WTC11 (cell line): ENCODE results near the gene ACOXL. TPM values are rescaled to one million over a fixed set of nuclear protein-coding genes. Genes with fewer than 3 reads are reported as not detected.

ENCODE experiments used
- ATAC-seq: fragments of 200-7000 bp; cut with Tn5 transposase; 2 replicates; pipeline ENCODE4 v1.10.0; 2021; ENCODE audit warnings: mild to moderate bottlenecking, moderate library complexity
- CTCF ChIA-PET: fragments of 300-600 bp; sonication (Branson Sonifier 250); formaldehyde crosslinking; loops from one replicate; lab custom pipeline; 2021; ENCODE audit warnings: antibody characterized with exemption; lab: Charles Lee
- POLR2A ChIA-PET: fragments of 350-600 bp; sonication (Branson Sonifier 250); formaldehyde crosslinking; loops from one replicate; lab custom pipeline; 2021; ENCODE audit warnings: antibody characterized with exemption; lab: Charles Lee
- DNase-seq: peaks from one replicate; pipeline ENCODE4 v3.0.0; 2021; ENCODE audit warnings: low spot score
- H3K27ac Mint-ChIP-seq: 2 replicates; pipeline ENCODE4 v1.8.0; 2021; ENCODE audit warnings: mixed read lengths
- H3K27me3 Mint-ChIP-seq: 2 replicates; pipeline ENCODE4 v1.8.0; 2021; ENCODE audit warnings: low read depth, mild to moderate bottlenecking, moderate library complexity, mixed read lengths
- H3K36me3 Mint-ChIP-seq: 2 replicates; pipeline ENCODE4 v1.8.0; 2021; ENCODE audit warnings: mixed read lengths
- H3K4me1 Mint-ChIP-seq: 2 replicates; pipeline ENCODE4 v1.8.0; 2022; ENCODE audit warnings: mixed read lengths
- H3K4me3 Mint-ChIP-seq: 2 replicates; pipeline ENCODE4 v1.8.0; 2021; ENCODE audit warnings: mild to moderate bottlenecking, moderate library complexity, mixed read lengths
- H3K9me3 Mint-ChIP-seq: 2 replicates; pipeline ENCODE4 v1.8.0; 2021; ENCODE audit warnings: mixed read lengths
- ATF1 ChIP-seq: sonication (generic); formaldehyde crosslinking; IDR thresholded peaks from 2 replicates; pipeline ENCODE4 v1.8.1; 2023; ENCODE audit warnings: mild to moderate bottlenecking, moderate library complexity, missing genetic modification reagents
- CREM ChIP-seq: sonication (generic); formaldehyde crosslinking; IDR thresholded peaks from 2 replicates; pipeline ENCODE4 v1.8.1; 2022; ENCODE audit warnings: mild to moderate bottlenecking, missing genetic modification reagents, moderate library complexity
- CTCF ChIP-seq: fragments of 200-600 bp; IDR thresholded peaks from 2 replicates; pipeline ENCODE4 v1.8.0; 2022; ENCODE audit warnings: antibody characterized with exemption
- ERG ChIP-seq: fragments of 250-450 bp; sonication (Bioruptor Pico); IDR thresholded peaks from 2 replicates; pipeline ENCODE4 v1.8.0; 2021; ENCODE audit warnings: mild to moderate bottlenecking
- ESRRA ChIP-seq: sonication (generic); formaldehyde crosslinking; IDR thresholded peaks from 2 replicates; pipeline ENCODE4 v1.8.1; 2022; ENCODE audit warnings: mild to moderate bottlenecking, missing genetic modification reagents, borderline replicate concordance
- ETV6 ChIP-seq: sonication (generic); formaldehyde crosslinking; IDR thresholded peaks from 2 replicates; pipeline ENCODE4 v1.8.1; 2022; ENCODE audit warnings: mild to moderate bottlenecking, missing genetic modification reagents
- FOXP4 ChIP-seq: sonication (generic); formaldehyde crosslinking; IDR thresholded peaks from 2 replicates; pipeline ENCODE4 v1.8.0; 2022; ENCODE audit warnings: mild to moderate bottlenecking, missing genetic modification reagents
- GRHL2 ChIP-seq: fragments of 250-450 bp; sonication (Bioruptor Pico); IDR thresholded peaks from 2 replicates; pipeline ENCODE4 v1.8.0; 2022; ENCODE audit warnings: mild to moderate bottlenecking, moderate library complexity; ENCODE audit not compliant: insufficient replicate concordance, severe bottlenecking
- JAZF1 ChIP-seq: fragments of 250-450 bp; sonication (Bioruptor Pico); IDR thresholded peaks from 2 replicates; pipeline ENCODE4 v1.9.0; 2021; ENCODE audit warnings: moderate library complexity, mild to moderate bottlenecking, inconsistent platforms
- JUN ChIP-seq: sonication (generic); formaldehyde crosslinking; IDR thresholded peaks from 2 replicates; pipeline ENCODE4 v1.8.0; 2023; ENCODE audit warnings: mild to moderate bottlenecking, missing genetic modification reagents
- NFE2L1 ChIP-seq: sonication (generic); formaldehyde crosslinking; IDR thresholded peaks from 2 replicates; pipeline ENCODE4 v1.8.1; 2023; ENCODE audit warnings: missing genetic modification reagents
- TP53 ChIP-seq: sonication (generic); formaldehyde crosslinking; IDR thresholded peaks from 2 replicates; pipeline ENCODE4 v1.8.1; 2023; ENCODE audit warnings: mild to moderate bottlenecking, missing genetic modification reagents
- ZMAT4 ChIP-seq: fragments of 250-450 bp; sonication (Bioruptor Pico); IDR thresholded peaks from 2 replicates; pipeline ENCODE4 v1.9.0; 2021; ENCODE audit warnings: mild to moderate bottlenecking
- ZNF121 ChIP-seq: sonication (generic); formaldehyde crosslinking; IDR thresholded peaks from 2 replicates; pipeline ENCODE4 v1.8.0; 2023; ENCODE audit warnings: missing genetic modification reagents
- ZNF263 ChIP-seq: sonication (generic); formaldehyde crosslinking; IDR thresholded peaks from 2 replicates; pipeline ENCODE4 v1.8.1; 2022; ENCODE audit warnings: low read depth, mild to moderate bottlenecking, moderate library complexity, missing genetic modification reagents
- ZNF396 ChIP-seq: fragments of 250-450 bp; sonication (Bioruptor Pico); IDR thresholded peaks from 2 replicates; pipeline ENCODE4 v1.8.0; 2021; ENCODE audit warnings: mild to moderate bottlenecking, moderate library complexity, borderline replicate concordance
- total RNA-seq: library from RNA; stranded (reverse); gene quantifications from 3 replicates; pipeline ENCODE4 v1.2.3, GENCODE V29; 2021

Gene ACOXL
- total RNA-seq, 1 experiment from 2014 or later = 14.9 TPM

GRCh38 chr2:111139637-111140317 lies 407.4 kb downstream of the ACOXL start:
- H3K36me3 Mint-ChIP-seq = peaks cover 20% of the 10 kb centered on the region
- POLR2A ChIA-PET = no interaction called here
- DNase-seq = no peak
- no peak overlapping the region for H3K27ac Mint-ChIP-seq
- no peak for ATAC-seq
- TF ChIP-seq ZNF121 (CRISPR knock-in tag) (no peak), JUN (no peak), ZNF396 (CRISPR knock-in tag) (no peak)
- peaks cover 16% of the 10 kb centered on the region for H3K4me1 Mint-ChIP-seq
- CTCF ChIA-PET = no interaction called here
- H3K27me3 Mint-ChIP-seq = no peaks in the 10 kb centered on the region
- peaks cover 8% of the 10 kb centered on the region for H3K9me3 Mint-ChIP-seq
- H3K4me3 Mint-ChIP-seq = no peak overlapping the region

GRCh38 chr2:111140815-111141214 lies 408.4 kb downstream of the ACOXL start:
- H3K4me3 Mint-ChIP-seq = no peak overlapping the region

GRCh38 chr2:111142101-111142500 lies 409.7 kb downstream of the ACOXL start:
- no peak for TF ChIP-seq ERG
- TF ChIP-seq ZMAT4 (CRISPR knock-in tag) = no peak
- TF ChIP-seq CREM (CRISPR knock-in tag) = no peak
- TF ChIP-seq NFE2L1 (CRISPR knock-in tag) = no peak
- no peak for TF ChIP-seq CTCF
- no peak for TF ChIP-seq ZNF263
- Mint-ChIP-seq H3K9me3 (peaks cover 8% of the 10 kb centered on the region), H3K27ac (no peak overlapping the region), H3K4me1 (peaks cover 11% of the 10 kb centered on the region), H3K4me3 (no peak overlapping the region), H3K27me3 (no peaks in the 10 kb centered on the region), H3K36me3 (peaks cover 20% of the 10 kb centered on the region)
- no peak for ATAC-seq
- no peak for DNase-seq
- POLR2A ChIA-PET = no interaction called here
- CTCF ChIA-PET = no interaction called here

More at GRCh38 chr2:111140815-111141214, 408.4 kb downstream of the ACOXL start:
- Mint-ChIP-seq H3K36me3 (peaks cover 20% of the 10 kb centered on the region), H3K27ac (no peak overlapping the region), H3K9me3 (peaks cover 8% of the 10 kb centered on the region), H3K27me3 (no peaks in the 10 kb centered on the region), H3K4me1 (0 out of 2 replicates have a peak, but pooled peaks cover 10% of the 10 kb centered on the region)
- CTCF ChIA-PET = no interaction called here
- DNase-seq = no peak
- no peak for ATAC-seq
- no peak for TF ChIP-seq FOXP4 (CRISPR knock-in tag)
- no peak for TF ChIP-seq ZNF396 (CRISPR knock-in tag)
- no peak for TF ChIP-seq TP53 (CRISPR knock-in tag)
- TF ChIP-seq NFE2L1 (CRISPR knock-in tag) = no peak
- TF ChIP-seq JUN = no peak
- TF ChIP-seq ETV6 (CRISPR knock-in tag) = no peak
- TF ChIP-seq ESRRA (CRISPR knock-in tag) = no peak
- TF ChIP-seq GRHL2 (CRISPR knock-in tag) = no peak
- TF ChIP-seq ZMAT4 (CRISPR knock-in tag) = no peak
- TF ChIP-seq JAZF1 = no peak
- no peak for TF ChIP-seq ATF1 (CRISPR knock-in tag)
- TF ChIP-seq, all 79 proteins: peak for 0
- POLR2A ChIA-PET = no interaction called here
